Measurements from ENCODE around the gene ONECUT3. TPM values are rescaled to one million over a fixed set of nuclear protein-coding genes. Genes with fewer than 3 reads are reported as not detected.

The ONECUT3 gene
- total and polyA plus RNA-seq, 2 donors (not counting 3 experiments of a cell fraction or from before 2014, with no cell fraction given) = not detected

GRCh38 chr19:1761528-1762242 lies 8.4 kb downstream of the ONECUT3 start:
- no peak overlapping the region for H3K4me3 ChIP-seq (replicated peaks in 1 of 3; ENCODE audit: insufficient read depth in 1 of 3, low read depth in 1 of 3, low read length in 3 of 3)
- no peaks in the 10 kb centered on the region for H3K4me1 ChIP-seq (ENCODE audit: control insufficient read depth, extremely low read depth, insufficient read depth, low read length)
- DNase-seq (ENCODE audit: low read depth, low spot score) (no peak), FAIRE-seq (no peak)
- no peak overlapping the region for H3K27ac ChIP-seq (ENCODE audit: insufficient read depth, low read depth, low read length)
- H4K20me1 ChIP-seq (replicated peaks; ENCODE audit: control insufficient read depth, extremely low read depth, insufficient read depth, low read length) = no peaks in the 10 kb centered on the region
- no peak overlapping the region for H3K4me2 ChIP-seq (ENCODE audit: insufficient read depth, low read length)
- CTCF ChIA-PET = no interaction called here
- H3K9me1 ChIP-seq (replicated peaks; ENCODE audit: control insufficient read depth, extremely low read depth, insufficient read depth, low read length) = no peaks in the 10 kb centered on the region
- no peak overlapping the region for H3K9ac ChIP-seq (replicated peaks; ENCODE audit: extremely low read depth, insufficient read depth, low read length)
- dilution Hi-C loops (cut with MboI; ENCODE audit: extremely low pct_ligation_motif_present, low sequenced_read_pairs) (no loop called here), intact Hi-C loops (cut with micrococcal nuclease) (no loop called here)
- H3K79me2 ChIP-seq (ENCODE audit: control insufficient read depth, insufficient read depth, low read length) = no peaks in the 10 kb centered on the region
- no peak for TF ChIP-seq FOS (IDR thresholded peaks at IDR 0.05; ENCODE audit: borderline replicate concordance, insufficient read depth, low read length)
- no peak for TF ChIP-seq MYC (IDR thresholded peaks at IDR 0.05; ENCODE audit: low read depth, low read length)
- TF ChIP-seq POLR2A (IDR thresholded peaks at IDR 0.05; ENCODE audit: low read depth, low read length) = no peak
- TF ChIP-seq JUN (IDR thresholded peaks at IDR 0.05; ENCODE audit: borderline replicate concordance, insufficient read depth, insufficient read length, low read depth) = no peak
- no peak for TF ChIP-seq GATA2 (IDR thresholded peaks at IDR 0.05; ENCODE audit: insufficient read depth, insufficient read length, low read depth, low read length)
- no peak for TF ChIP-seq MAX (IDR thresholded peaks at IDR 0.05; ENCODE audit: insufficient read depth, insufficient read length)
- TF ChIP-seq CTCF (IDR thresholded peaks at IDR 0.05; ENCODE audit: extremely low read depth in 1 of 2, insufficient read depth in 1 of 2, low read depth in 1 of 2, low read length in 2 of 2) = no peak
- no peak for TF ChIP-seq POLR2AphosphoS5 (IDR thresholded peaks at IDR 0.05; ENCODE audit: insufficient read depth, low read depth, low read length)
- no peak for TF ChIP-seq EZH2 (IDR thresholded peaks at IDR 0.05; ENCODE audit: borderline replicate concordance, low read depth, low read length, severe bottlenecking)
- no TSS peak for BruUV-seq (replicated peaks)
- H3K9me3 ChIP-seq (replicated peaks; ENCODE audit: control insufficient read depth, insufficient read depth, low read length) = no peaks in the 10 kb centered on the region
- H3K36me3 ChIP-seq (ENCODE audit: control insufficient read depth in 2 of 2, extremely low read depth in 1 of 2, insufficient read depth in 2 of 2, low read length in 2 of 2) = no peaks in the 10 kb centered on the region
- no peak overlapping the region for H2AFZ ChIP-seq (ENCODE audit: low read depth, low read length)
- H3K27me3 ChIP-seq (ENCODE audit: control insufficient read depth in 2 of 2, insufficient read depth in 2 of 2, low read length in 2 of 2) = peaks cover 84 to 92% of the 10 kb centered on the region in 2 experiments
- POLR2A ChIA-PET = interaction anchor here (0.7 kb wide), 1 partner anchor 271 kb away, joined by 3 read pairs; no protein-coding TSS in a partner anchor
